Suprapubic skin (tissue), 3 donors: ENCODE data around the gene NOTCH2.
"Not testable (repeated sequence)": the region's sequence is repeated elsewhere in the genome, so short reads cannot be mapped to it uniquely, and the experiment has no call there.

Experiments used
- CTCF ChIP-seq, 2 donors: fragments of 200-600 bp in 1 of 2; fragments of 450-650 bp in 1 of 2; sonication (generic) in 1 of 2; IDR thresholded peaks; one replicate each; pipeline ENCODE4 v1.5.1; 2016 to 2019; ENCODE audit warnings: antibody characterized with exemption in 2 of 2, mild to moderate bottlenecking in 1 of 2, moderate library complexity in 1 of 2
- EP300 ChIP-seq: sonication (generic); formaldehyde crosslinking; IDR thresholded peaks from one replicate; pipeline ENCODE4 v1.6.1; 2017; ENCODE audit warnings: antibody characterized with exemption

GRCh38 chr1:120105288-120105687, 35.8 kb upstream of the NOTCH2 start:
- TF ChIP-seq CTCF (IDR thresholded peaks at IDR 0.05); EP300: not testable (repeated sequence)
